CD4-positive, CD25-positive, alpha-beta regulatory T cell (primary cell): ENCODE measurements around the gene DNAI1. TPM values are rescaled to one million over a fixed set of nuclear protein-coding genes. Genes with fewer than 3 reads are reported as not detected.

ENCODE experiments used
- ATAC-seq, 2 donors: fragments of 150-1000 bp; cut with Tn5 transposase; one replicate each; pipeline ENCODE4 v1.10.0; 2021; ENCODE audit warnings: low read depth in 2 of 2, moderate number of reproducible peaks in 2 of 2, moderate library complexity in 1 of 2
- DNase-seq, 3 donors: peaks; one replicate each; pipeline versions ENCODE4 v3.0.0 to v3.0.0-alpha.2; 2012 to 2022; ENCODE audit warnings: mixed read lengths in 1 of 3
- H3K27ac ChIP-seq: one replicate; pipeline ENCODE4 v1.7.0; 2013; ENCODE audit warnings: mild to moderate bottlenecking, low read length; ENCODE audit not compliant: insufficient read depth, poor library complexity, severe bottlenecking
- H3K27me3 ChIP-seq: one replicate; pipeline ENCODE4 v1.7.0; 2013; ENCODE audit warnings: low read length; ENCODE audit not compliant: control insufficient read depth, insufficient read depth
- H3K36me3 ChIP-seq: one replicate; pipeline ENCODE4 v1.7.0; 2013; ENCODE audit warnings: mild to moderate bottlenecking, low read length, moderate library complexity; ENCODE audit not compliant: control insufficient read depth, insufficient read depth
- H3K4me1 ChIP-seq: 2 replicates; pipeline ENCODE4 v1.7.0; 2013; ENCODE audit warnings: mild to moderate bottlenecking, low read length; ENCODE audit not compliant: insufficient read depth, control insufficient read depth, poor library complexity, severe bottlenecking
- H3K4me3 ChIP-seq: one replicate; pipeline ENCODE4 v1.7.0; 2013; ENCODE audit warnings: low read depth, mild to moderate bottlenecking, low read length, moderate library complexity
- H3K9me3 ChIP-seq, 2 experiments: 1 replicate in 1 of 2; 2 replicates in 1 of 2; pipeline ENCODE4 v1.7.0; 2013; ENCODE audit warnings: low read length in 2 of 2, mild to moderate bottlenecking in 1 of 2, moderate library complexity in 1 of 2; ENCODE audit not compliant: control insufficient read depth in 2 of 2
- H3K27ac Mint-ChIP-seq, 3 donors: one replicate each; pipeline ENCODE4 v1.8.0; 2020 to 2022; ENCODE audit warnings: mild to moderate bottlenecking in 3 of 3, mixed read lengths in 3 of 3, moderate library complexity in 2 of 3
- H3K27me3 Mint-ChIP-seq: one replicate; pipeline ENCODE4 v1.8.0; 2022; ENCODE audit warnings: mild to moderate bottlenecking, mixed read lengths
- H3K36me3 Mint-ChIP-seq: one replicate; pipeline ENCODE4 v1.8.0; 2020; ENCODE audit warnings: mixed read lengths
- H3K4me1 Mint-ChIP-seq, 4 donors: one replicate each; pipeline ENCODE4 v1.8.0; 2020 to 2022; ENCODE audit warnings: mixed read lengths in 4 of 4, mild to moderate bottlenecking in 1 of 4
- H3K4me3 Mint-ChIP-seq, 4 donors: one replicate each; pipeline ENCODE4 v1.8.0; 2020 to 2022; ENCODE audit warnings: mild to moderate bottlenecking in 4 of 4, mixed read lengths in 4 of 4, moderate library complexity in 3 of 4
- H3K9me3 Mint-ChIP-seq, 7 donors: one replicate each; pipeline ENCODE4 v1.8.0; 2020 to 2022; ENCODE audit warnings: mixed read lengths in 7 of 7, mild to moderate bottlenecking in 3 of 7, moderate library complexity in 2 of 7
- polyA plus RNA-seq, 4 donors: library from polyadenylated mRNA; unstranded; fragments of 300-500 nt; fragmentation: Illumina TruSeq; gene quantifications; one replicate each; pipeline ENCODE4 v1.2.3, GENCODE V29; 2021
- total RNA-seq: library from RNA; stranded (reverse); gene quantifications from one replicate; pipeline ENCODE4 v1.2.3, GENCODE V29; 2022

The DNAI1 gene
- total and polyA plus RNA-seq, 5 donors from 2014 or later: not detected

DNA sequence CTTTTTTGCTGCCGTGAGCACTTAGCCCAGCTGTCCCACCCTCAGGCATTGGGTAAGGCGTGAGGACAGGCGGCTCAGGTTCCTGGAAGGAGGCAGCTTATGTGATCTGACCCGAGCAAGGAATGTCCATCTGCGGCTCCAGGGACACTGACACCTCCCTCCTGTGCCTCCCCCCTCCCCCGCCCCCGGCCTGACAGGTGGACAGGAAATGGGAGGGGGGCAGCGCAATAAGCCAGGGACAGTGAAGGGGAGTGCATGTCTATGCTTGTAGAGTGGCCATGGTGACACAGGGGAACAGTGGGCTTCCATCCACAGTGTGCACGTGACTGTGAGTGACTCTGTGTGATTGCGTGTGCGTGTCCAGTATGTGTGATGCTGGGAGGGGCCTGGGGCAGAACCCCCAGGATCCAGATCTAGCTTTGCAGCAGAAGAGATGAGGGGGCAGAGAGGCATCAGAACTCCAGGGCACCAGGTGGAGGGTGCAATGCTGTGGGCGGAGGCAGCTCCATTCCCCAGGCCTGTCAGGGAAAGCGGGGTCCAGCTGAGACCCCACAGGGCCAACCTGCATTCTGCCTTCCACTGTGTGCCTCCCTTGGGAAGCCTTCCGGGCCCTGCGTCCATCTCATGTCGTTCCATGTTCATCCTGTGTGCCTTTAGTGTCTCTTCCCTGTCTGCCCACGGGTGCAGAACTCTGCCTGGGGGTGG is 100.5 kb downstream of the DNAI1 start:
- ATAC-seq: no peak
- peaks cover 25% of the 10 kb centered on the region for H3K27me3 Mint-ChIP-seq

DNA sequence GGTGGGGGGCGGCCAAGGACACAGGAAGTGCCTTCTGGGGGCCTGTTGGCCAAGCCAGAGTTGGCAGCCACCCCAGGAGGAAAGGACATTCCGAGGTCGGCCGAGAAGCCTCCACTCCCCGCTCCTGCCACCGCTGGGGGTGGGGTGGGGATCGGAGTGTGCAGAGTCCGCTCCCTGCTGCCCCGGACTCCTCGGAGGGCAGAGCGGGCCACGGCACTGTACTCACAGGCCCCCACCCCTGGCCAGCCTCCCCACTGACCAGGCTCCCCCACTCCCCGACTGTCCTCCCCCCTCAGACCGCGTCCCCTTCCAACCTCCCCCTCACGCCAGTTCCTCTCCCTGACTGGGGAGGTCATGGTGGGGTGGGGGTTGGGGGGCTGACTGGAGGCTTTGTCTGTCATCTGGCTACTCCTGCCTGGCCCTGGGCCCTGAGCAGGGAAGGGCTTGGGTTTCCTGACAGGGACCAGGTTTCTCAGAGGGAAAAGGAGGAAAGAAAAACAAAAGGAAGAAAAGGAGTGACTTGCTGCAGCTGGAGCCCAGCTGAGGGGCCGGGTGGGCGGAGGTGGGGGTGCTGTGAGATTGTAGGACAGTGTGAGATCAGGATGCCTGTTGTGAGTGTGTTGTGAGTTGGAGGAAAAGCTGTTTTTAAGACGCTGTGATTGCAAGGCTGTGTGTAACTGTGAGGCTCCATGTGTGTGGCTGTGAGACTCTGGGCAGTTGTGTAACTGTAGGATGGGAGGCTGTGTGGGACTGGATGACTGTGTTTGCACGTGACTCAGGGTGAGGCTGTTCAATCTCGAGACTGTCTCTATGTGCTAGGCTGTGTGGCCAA is 101.2 kb downstream of the DNAI1 start:
- H3K9me3 Mint-ChIP-seq: peaks cover 0 to 7% (median 0%) of the 10 kb centered on the region in 7 donors
- Histone ChIP-seq H3K27me3 (peaks cover 2% of the 10 kb centered on the region), H3K36me3 (no peaks in the 10 kb centered on the region), H3K9me3 (peaks cover 0 to 9% of the 10 kb centered on the region in 2 experiments), H3K4me3 (no peak overlapping the region), H3K4me1 (no peaks in the 10 kb centered on the region), H3K27ac (no peak overlapping the region)
- no peak overlapping the region for H3K27ac Mint-ChIP-seq
- H3K4me1 Mint-ChIP-seq: no peaks in the 10 kb centered on the region
- DNase-seq: no peak
- no peaks in the 10 kb centered on the region for H3K36me3 Mint-ChIP-seq
- H3K4me3 Mint-ChIP-seq: no peak overlapping the region
- no peak for ATAC-seq
- H3K27me3 Mint-ChIP-seq: peaks cover 21% of the 10 kb centered on the region

More for the DNA sequence above, 100.5 kb downstream of the DNAI1 start:
- Histone ChIP-seq H3K27ac (no peak overlapping the region), H3K9me3 (peaks cover 0 to 9% of the 10 kb centered on the region in 2 experiments), H3K27me3 (peaks cover 2% of the 10 kb centered on the region), H3K36me3 (no peaks in the 10 kb centered on the region), H3K4me3 (no peak overlapping the region), H3K4me1 (no peaks in the 10 kb centered on the region)
- no peak overlapping the region for H3K4me3 Mint-ChIP-seq
- H3K9me3 Mint-ChIP-seq: peaks cover 0 to 7% (median 0%) of the 10 kb centered on the region in 7 donors
- DNase-seq: no peak
- H3K4me1 Mint-ChIP-seq: no peaks in the 10 kb centered on the region
- H3K27ac Mint-ChIP-seq: no peak overlapping the region
- no peaks in the 10 kb centered on the region for H3K36me3 Mint-ChIP-seq

DNA sequence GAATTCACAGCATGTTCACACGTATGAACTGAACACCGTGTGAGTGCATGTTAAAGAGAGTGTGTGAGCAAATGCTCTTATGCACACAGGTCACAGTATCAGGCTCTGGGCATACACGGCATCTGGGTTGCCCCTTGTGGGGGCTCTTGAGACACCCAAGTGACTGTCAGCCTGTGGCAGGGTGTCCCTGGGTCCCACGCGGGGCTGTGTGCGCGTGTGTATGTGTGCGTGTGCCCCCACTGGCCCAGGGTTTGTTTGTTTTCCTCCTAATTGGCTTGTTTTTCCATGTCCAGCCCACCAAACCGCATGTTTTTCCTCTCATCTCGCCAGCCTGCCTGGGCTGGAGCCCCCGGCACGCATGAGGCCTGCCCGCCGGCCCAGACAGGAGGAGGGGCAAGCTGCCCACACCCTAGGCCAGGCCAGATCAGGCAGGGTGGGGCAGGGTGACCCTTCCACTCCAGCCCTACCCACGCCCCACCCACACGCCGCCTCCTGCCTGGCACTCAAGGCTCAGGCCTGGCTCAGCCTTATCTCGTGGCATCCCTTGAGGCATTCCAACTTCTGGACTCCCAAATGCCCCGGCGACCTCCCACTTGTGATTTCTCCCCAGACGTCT is 102.1 kb downstream of the DNAI1 start:
- H3K27me3 Mint-ChIP-seq: peaks cover 21% of the 10 kb centered on the region
- no peaks in the 10 kb centered on the region for H3K4me1 Mint-ChIP-seq
- ATAC-seq (no peak), DNase-seq (no peak)
- H3K9me3 Mint-ChIP-seq: peaks cover 0 to 7% (median 0%) of the 10 kb centered on the region in 7 donors
- H3K9me3 ChIP-seq: peaks cover 0 to 9% of the 10 kb centered on the region in 2 experiments
- H3K36me3 ChIP-seq: no peaks in the 10 kb centered on the region
- no peaks in the 10 kb centered on the region for H3K4me1 ChIP-seq
- peaks cover 2% of the 10 kb centered on the region for H3K27me3 ChIP-seq
- no peak overlapping the region for H3K4me3 Mint-ChIP-seq
- no peak overlapping the region for H3K4me3 ChIP-seq
- no peak overlapping the region for H3K27ac Mint-ChIP-seq
- no peak overlapping the region for H3K27ac ChIP-seq
- no peaks in the 10 kb centered on the region for H3K36me3 Mint-ChIP-seq

DNA sequence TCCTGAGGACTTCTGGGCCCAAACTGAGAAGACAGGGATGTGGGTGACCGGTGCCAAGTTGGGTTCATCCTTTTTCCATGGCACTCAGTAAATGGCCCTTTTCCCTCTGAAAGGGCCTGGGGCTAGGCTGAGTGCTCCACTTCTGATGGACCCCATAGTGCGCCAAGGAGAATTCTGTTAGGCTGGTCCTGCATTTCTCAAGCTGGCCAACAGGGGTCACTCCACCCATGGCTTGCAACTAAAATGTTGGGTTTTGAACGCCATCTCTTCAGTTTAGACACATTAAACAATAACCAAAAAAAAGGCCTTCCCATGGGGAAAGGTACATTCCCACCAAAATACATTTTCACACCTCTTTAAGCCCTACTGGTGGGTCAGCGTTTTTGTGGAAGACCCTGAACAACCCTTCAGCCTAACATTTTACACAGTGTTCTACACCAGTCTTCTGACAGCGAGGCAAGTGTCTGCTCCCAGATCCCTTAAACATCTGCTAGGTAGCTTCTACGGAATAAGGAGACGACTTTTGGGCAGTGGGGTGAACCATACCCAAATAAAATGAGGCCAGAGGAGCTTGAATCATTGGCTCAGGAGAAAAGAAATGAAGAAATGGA is 103.6 kb downstream of the DNAI1 start:
- H3K27me3 ChIP-seq: peaks cover 2% of the 10 kb centered on the region
- H3K9me3 ChIP-seq: peaks cover 0 to 9% of the 10 kb centered on the region in 2 experiments
- no peaks in the 10 kb centered on the region for H3K4me1 Mint-ChIP-seq
- H3K27ac Mint-ChIP-seq: no peak overlapping the region
- peaks cover 18% of the 10 kb centered on the region for H3K27me3 Mint-ChIP-seq
- H3K4me1 ChIP-seq: no peaks in the 10 kb centered on the region
- H3K4me3 Mint-ChIP-seq: no peak overlapping the region
- H3K36me3 Mint-ChIP-seq: no peaks in the 10 kb centered on the region
- H3K4me3 ChIP-seq: no peak overlapping the region
- no peak overlapping the region for H3K27ac ChIP-seq
- no peaks in the 10 kb centered on the region for H3K36me3 ChIP-seq
- DNase-seq: peak in 1 of 3 donors; percentile 23
- peaks cover 0 to 7% (median 0%) of the 10 kb centered on the region in 7 donors for H3K9me3 Mint-ChIP-seq
- ATAC-seq: no peak

DNA sequence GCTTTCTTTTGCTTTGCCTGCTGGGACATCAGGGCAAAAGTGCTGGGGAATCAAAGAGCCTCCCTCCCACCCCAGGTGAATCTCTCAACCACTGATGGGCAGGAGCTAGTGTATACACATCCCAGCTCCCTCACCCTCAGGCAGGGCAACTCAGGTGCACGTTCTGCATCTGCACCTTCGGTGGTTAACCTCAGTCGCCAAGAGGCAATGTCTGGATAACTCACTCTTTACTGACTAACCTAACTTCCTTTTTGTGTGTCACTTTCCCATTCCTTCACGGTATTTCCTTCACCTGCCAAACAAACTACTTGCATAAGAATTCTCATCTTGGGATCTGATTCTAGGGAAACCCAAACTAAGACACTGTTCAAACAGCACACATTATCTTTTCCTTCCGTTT is 104.7 kb downstream of the DNAI1 start:
- Mint-ChIP-seq H3K36me3 (no peaks in the 10 kb centered on the region), H3K4me3 (no peak overlapping the region), H3K4me1 (no peaks in the 10 kb centered on the region), H3K27ac (no peak overlapping the region), H3K9me3 (peaks cover 0 to 7% (median 0%) of the 10 kb centered on the region in 7 donors), H3K27me3 (peaks cover 13% of the 10 kb centered on the region)
- Histone ChIP-seq H3K27ac (no peak overlapping the region), H3K4me3 (no peak overlapping the region), H3K27me3 (peaks cover 2% of the 10 kb centered on the region), H3K4me1 (no peaks in the 10 kb centered on the region), H3K36me3 (no peaks in the 10 kb centered on the region), H3K9me3 (peaks cover 0 to 9% of the 10 kb centered on the region in 2 experiments)
- ATAC-seq (no peak), DNase-seq (no peak)

DNA sequence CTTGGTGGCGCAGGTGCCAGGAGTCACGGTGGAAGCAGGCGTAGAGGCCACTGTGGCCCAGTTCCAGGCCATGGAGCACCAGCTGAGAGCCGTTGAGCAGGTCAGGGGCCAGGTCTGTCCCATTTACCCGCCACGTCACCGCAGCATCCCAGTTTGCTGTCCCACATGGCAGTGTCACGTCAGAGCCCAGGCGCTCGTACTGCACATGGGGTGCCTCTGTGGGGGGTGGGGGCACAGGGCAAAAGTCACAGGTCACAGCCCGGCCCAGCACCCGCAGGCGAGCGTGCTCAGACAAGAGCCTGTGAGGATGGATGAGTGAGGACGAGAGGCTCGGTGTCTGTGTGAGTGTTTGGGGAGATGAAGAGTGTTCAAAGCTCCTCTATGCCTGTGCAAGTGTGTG is 106.0 kb downstream of the DNAI1 start:
- no peaks in the 10 kb centered on the region for H3K4me1 Mint-ChIP-seq
- DNase-seq: no peak
- no peak for ATAC-seq
- peaks cover 2% of the 10 kb centered on the region for H3K27me3 ChIP-seq
- H3K4me3 ChIP-seq: no peak overlapping the region
- H3K4me1 ChIP-seq: no peaks in the 10 kb centered on the region
- H3K9me3 ChIP-seq: peaks cover 0 to 9% of the 10 kb centered on the region in 2 experiments
- H3K9me3 Mint-ChIP-seq: peaks cover 0 to 7% (median 0%) of the 10 kb centered on the region in 7 donors
- no peaks in the 10 kb centered on the region for H3K36me3 ChIP-seq
- H3K36me3 Mint-ChIP-seq: no peaks in the 10 kb centered on the region
- no peak overlapping the region for H3K27ac ChIP-seq
- H3K27ac Mint-ChIP-seq: no peak overlapping the region
- H3K4me3 Mint-ChIP-seq: no peak overlapping the region
- peaks cover 8% of the 10 kb centered on the region for H3K27me3 Mint-ChIP-seq

DNA sequence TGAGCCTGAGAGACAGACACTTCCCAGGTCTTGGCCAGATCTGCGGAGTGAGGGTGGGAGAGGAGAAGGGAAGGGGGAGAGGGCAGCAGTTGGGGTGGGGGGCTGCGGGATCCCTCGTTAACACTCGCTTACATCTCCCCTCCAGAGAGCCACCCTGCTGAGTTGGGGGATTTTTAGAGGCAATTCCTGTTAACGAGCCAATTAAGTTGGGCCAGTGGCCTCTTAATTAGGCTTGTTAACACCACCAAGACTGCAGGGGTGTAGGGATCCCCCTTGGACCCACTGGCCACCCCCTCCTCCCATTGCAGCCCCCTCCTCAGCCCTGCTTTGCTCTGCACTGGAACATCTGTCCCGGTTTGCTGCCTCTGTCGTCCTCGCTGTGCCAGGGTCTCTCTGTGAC is 107.3 kb downstream of the DNAI1 start:
- Histone ChIP-seq H3K4me1 (no peaks in the 10 kb centered on the region), H3K36me3 (no peaks in the 10 kb centered on the region), H3K27ac (no peak overlapping the region), H3K4me3 (no peak overlapping the region), H3K27me3 (peaks cover 2% of the 10 kb centered on the region), H3K9me3 (peaks cover 0 to 9% of the 10 kb centered on the region in 2 experiments)
- Mint-ChIP-seq H3K9me3 (peaks cover 0 to 7% (median 0%) of the 10 kb centered on the region in 7 donors), H3K27ac (no peak overlapping the region), H3K4me3 (no peak overlapping the region), H3K36me3 (no peaks in the 10 kb centered on the region), H3K4me1 (no peaks in the 10 kb centered on the region), H3K27me3 (peaks cover 8% of the 10 kb centered on the region)
- ATAC-seq: no peak
- DNase-seq: no peak
